ENCODE results near the gene CELA1. TPM values are rescaled to one million over a fixed set of nuclear protein-coding genes. Genes with fewer than 3 reads are reported as not detected.

Gene CELA1
- total RNA-seq, 1 experiment from 2014 or later: not detected

DNA sequence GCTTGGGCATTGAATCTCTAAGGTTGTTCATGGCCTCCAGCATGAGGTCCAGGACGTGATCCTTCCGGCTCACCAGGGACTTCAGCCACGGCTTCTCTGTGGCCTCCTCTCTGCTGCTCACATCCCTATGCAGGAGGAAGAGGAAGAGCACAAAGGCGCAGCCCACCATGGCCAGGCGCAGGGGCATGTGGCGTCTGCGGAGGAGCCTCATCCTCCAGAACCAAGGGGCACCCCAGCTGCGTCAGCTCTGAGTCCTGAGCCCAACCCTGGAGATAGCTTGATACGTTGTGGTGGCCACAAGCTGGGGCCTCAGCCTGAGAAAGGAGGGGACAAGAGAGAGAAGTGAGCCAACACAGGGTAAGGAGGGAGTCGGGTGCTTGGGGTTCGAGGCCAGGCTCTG, 33.1 kb upstream of the CELA1 start:
- Mint-ChIP-seq H3K27ac (no peak overlapping the region), H3K9me3 (no peaks in the 10 kb centered on the region)

More for the DNA sequence above, 33.1 kb upstream of the CELA1 start:
- Mint-ChIP-seq H3K4me3 (no peak overlapping the region), H3K4me1 (peaks cover 32% of the 10 kb centered on the region), H3K36me3 (peaks cover 15% of the 10 kb centered on the region), H3K27me3 (ENCODE audit: low read depth) (no peaks in the 10 kb centered on the region)
- CTCF ChIA-PET: no interaction called here
- POLR2A ChIA-PET: no interaction called here
- TF ChIP-seq JAZF1 (CRISPR knock-in tag; IDR thresholded peaks at IDR 0.05) (no peak), USF2 (CRISPR knock-in tag; IDR thresholded peaks at IDR 0.05) (no peak), GRHL2 (CRISPR knock-in tag; IDR thresholded peaks at IDR 0.05; ENCODE audit: insufficient replicate concordance, severe bottlenecking) (no peak), SMAD4 (CRISPR knock-in tag; IDR thresholded peaks at IDR 0.05) (no peak), NFE2L1 (CRISPR knock-in tag; IDR thresholded peaks at IDR 0.05) (no peak), ZNF532 (CRISPR knock-in tag; IDR thresholded peaks at IDR 0.05; ENCODE audit: borderline replicate concordance) (no peak), SP1 (CRISPR knock-in tag; conservative IDR thresholded peaks at IDR 0.05) (no peak), ESRRA (CRISPR knock-in tag; IDR thresholded peaks at IDR 0.05; ENCODE audit: borderline replicate concordance) (no peak), PREB (CRISPR knock-in tag; IDR thresholded peaks at IDR 0.05; ENCODE audit: borderline replicate concordance) (no peak), IRF1 (CRISPR knock-in tag; IDR thresholded peaks at IDR 0.05) (no peak), RELA (CRISPR knock-in tag; IDR thresholded peaks at IDR 0.05; ENCODE audit: borderline replicate concordance) (no peak), RORB (CRISPR knock-in tag; IDR thresholded peaks at IDR 0.05) (no peak)
- TF ChIP-seq, protein P1, sequence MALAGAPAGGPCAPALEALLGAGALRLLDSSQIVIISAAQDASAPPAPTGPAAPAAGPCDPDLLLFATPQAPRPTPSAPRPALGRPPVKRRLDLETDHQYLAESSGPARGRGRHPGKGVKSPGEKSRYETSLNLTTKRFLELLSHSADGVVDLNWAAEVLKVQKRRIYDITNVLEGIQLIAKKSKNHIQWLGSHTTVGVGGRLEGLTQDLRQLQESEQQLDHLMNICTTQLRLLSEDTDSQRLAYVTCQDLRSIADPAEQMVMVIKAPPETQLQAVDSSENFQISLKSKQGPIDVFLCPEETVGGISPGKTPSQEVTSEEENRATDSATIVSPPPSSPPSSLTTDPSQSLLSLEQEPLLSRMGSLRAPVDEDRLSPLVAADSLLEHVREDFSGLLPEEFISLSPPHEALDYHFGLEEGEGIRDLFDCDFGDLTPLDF (CRISPR knock-in tag; IDR thresholded peaks at IDR 0.05): no peak
- TF ChIP-seq, protein P2, sequence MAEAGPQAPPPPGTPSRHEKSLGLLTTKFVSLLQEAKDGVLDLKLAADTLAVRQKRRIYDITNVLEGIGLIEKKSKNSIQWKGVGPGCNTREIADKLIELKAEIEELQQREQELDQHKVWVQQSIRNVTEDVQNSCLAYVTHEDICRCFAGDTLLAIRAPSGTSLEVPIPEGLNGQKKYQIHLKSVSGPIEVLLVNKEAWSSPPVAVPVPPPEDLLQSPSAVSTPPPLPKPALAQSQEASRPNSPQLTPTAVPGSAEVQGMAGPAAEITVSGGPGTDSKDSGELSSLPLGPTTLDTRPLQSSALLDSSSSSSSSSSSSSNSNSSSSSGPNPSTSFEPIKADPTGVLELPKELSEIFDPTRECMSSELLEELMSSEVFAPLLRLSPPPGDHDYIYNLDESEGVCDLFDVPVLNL (CRISPR knock-in tag; IDR thresholded peaks at IDR 0.05; ENCODE audit: borderline replicate concordance, low read depth): no peak
- TF ChIP-seq, protein P3, sequence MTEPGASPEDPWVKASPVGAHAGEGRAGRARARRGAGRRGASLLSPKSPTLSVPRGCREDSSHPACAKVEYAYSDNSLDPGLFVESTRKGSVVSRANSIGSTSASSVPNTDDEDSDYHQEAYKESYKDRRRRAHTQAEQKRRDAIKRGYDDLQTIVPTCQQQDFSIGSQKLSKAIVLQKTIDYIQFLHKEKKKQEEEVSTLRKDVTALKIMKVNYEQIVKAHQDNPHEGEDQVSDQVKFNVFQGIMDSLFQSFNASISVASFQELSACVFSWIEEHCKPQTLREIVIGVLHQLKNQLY (CRISPR knock-in tag; IDR thresholded peaks at IDR 0.05): no peak
- ATAC-seq (no peak), DNase-seq (ENCODE audit: low spot score) (no peak)
